ENCODE data around the gene VPS72.

VPS72 gene

GRCh38 chr1:151131701-151132334 lies 58.2 kb downstream of the VPS72 start:
- Histone ChIP-seq H3K36me3 (no peaks in the 10 kb centered on the region), H3K9me3 (no peaks in the 10 kb centered on the region), H3K27me3 (no peaks in the 10 kb centered on the region), H3K4me1 (no peaks in the 10 kb centered on the region), H3K4me3 (ENCODE audit: low read depth, low read length) (no peak overlapping the region)
- no peak for TF ChIP-seq CTCF (IDR thresholded peaks at IDR 0.05; ENCODE audit: low read depth, low read length)
- no peak for DNase-seq

GRCh38 chr1:151130987-151131586 lies 58.9 kb downstream of the VPS72 start:
- no peaks in the 10 kb centered on the region for H3K9me3 ChIP-seq
- no peaks in the 10 kb centered on the region for H3K27me3 ChIP-seq
- H3K4me3 ChIP-seq (ENCODE audit: low read depth, low read length), result no peak overlapping the region
- H3K36me3 ChIP-seq, result no peaks in the 10 kb centered on the region
- no peak for TF ChIP-seq CTCF (IDR thresholded peaks at IDR 0.05; ENCODE audit: low read depth, low read length)
- H3K4me1 ChIP-seq, result no peaks in the 10 kb centered on the region
- DNase-seq, result no peak

- TF ChIP-seq CTCF (IDR thresholded peaks at IDR 0.05; ENCODE audit: low read depth, low read length), result no peak
- H3K36me3 ChIP-seq, result no peaks in the 10 kb centered on the region
- no peaks in the 10 kb centered on the region for H3K4me1 ChIP-seq
- DNase-seq, result no peak
- no peak overlapping the region for H3K4me3 ChIP-seq (ENCODE audit: low read depth, low read length)
- H3K27me3 ChIP-seq, result no peaks in the 10 kb centered on the region
- no peaks in the 10 kb centered on the region for H3K9me3 ChIP-seq
These were observed 61.2 kb downstream of the VPS72 start for GRCh38 chr1:151128800-151129199.

Data from BE2C (cell line).